ENCODE measurements around the gene STXBP6.
"Not testable (repeated sequence)": the region's sequence is repeated elsewhere in the genome, so short reads cannot be mapped to it uniquely, and the experiment has no call there.

STXBP6 gene

DNA sequence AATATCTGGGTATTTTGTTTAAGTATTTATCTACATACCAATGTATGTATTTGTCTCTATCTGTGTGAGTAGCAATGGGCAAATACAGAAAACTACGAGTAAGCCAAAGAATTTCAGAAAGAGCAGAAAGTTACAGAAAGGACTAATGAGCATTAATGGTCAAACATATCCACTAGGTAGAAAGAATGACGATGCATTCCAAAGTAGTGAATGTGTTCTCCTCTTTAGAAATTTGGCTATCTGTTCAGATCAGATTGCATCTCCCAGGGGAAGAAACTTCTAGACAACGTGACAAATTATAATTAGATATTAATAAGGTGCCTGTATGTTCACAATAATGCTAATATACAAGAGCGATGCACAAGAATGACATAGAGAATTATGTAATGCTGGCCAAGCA, 221.5 kb downstream of the STXBP6 start:
- DNase-seq (ENCODE audit: low read depth), result no peak

DNA sequence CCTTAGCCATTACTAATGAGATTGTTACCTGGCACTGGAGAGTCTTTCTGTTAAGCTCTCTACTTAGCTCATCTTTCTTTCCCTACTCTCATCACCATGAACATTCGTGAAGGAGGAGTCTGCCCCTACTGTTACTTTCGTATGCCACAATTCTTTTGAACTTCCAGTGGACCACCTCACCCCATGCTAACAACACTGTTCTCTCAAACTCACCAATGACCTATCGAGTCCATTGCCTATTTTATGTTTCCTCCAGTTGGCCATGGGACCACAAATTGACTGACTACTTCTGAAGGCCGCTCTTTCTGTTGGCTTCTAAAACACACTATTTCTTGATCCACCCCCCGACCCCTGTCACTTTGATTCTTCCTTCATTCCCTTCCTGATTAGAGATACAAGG, 223.6 kb downstream of the STXBP6 start:
- no peak for DNase-seq (ENCODE audit: low read depth)

GRCh38 chr14:24820616-24821015, 229.3 kb downstream of the STXBP6 start:
- DNase-seq (ENCODE audit: low read depth), result no peak

- no peak for DNase-seq (ENCODE audit: low read depth)
Measured at GRCh38 chr14:24818823-24819341, 231.1 kb downstream of the STXBP6 start.

- no peak for DNase-seq (ENCODE audit: low read depth)
Measured at GRCh38 chr14:24818058-24818822, 231.7 kb downstream of the STXBP6 start.

DNA sequence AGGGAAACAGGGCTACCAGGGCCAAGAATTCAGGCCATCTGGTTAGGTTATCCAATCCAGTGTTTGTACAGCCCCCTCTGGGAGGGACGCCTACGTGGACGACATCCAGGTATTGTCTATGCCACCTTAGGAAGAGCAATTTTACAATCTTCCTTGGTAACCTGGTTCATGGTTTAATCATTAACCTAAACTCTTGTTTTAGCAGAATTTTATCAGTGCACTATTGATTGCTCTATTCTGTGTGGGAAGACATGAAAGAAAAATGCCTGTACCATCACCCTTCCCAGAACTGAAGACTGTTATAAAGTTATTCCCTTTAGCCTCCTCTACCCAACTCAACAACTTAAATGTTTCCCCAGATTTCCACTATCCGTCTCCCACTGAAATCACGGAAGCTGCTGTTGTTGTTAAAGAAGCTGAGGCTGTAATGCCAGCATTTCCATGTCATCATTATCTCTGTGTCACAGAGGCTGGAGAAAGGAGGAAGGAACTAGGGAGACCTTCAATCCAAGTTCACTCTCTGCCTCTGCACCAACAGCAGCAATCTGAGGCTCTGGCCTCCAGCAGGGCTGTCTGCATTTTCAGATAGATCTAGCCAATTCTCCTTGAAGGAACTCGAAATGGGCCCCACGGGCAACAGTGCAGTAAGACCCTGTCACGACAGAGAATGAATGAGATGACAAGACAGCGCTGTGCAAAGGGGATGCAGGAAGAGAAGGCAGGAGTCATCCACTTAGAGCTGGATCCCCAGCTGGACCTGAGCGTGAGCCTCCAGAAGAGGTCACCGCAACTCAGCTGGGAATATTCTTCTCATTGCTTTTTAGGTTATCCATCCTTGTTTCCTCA, 232.5 kb downstream of the STXBP6 start:
- DNase-seq (ENCODE audit: low read depth), result no peak

DNA sequence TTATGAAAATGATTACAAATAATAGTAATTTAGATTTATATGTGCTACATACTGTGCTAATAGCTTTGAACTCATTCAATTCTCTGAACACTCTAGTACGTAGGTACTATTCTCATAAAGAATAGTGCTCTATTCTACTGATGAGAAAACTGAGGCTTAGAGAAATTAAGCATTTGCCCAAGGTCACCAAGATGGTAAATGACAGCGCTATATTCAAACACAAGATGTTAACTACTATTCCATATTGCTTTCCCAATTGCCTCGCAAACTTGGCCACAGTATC, 233.1 kb downstream of the STXBP6 start:
- DNase-seq (ENCODE audit: low read depth), result no peak

GRCh38 chr14:24816011-24816928, 233.7 kb downstream of the STXBP6 start:
- DNase-seq (ENCODE audit: low read depth), result no peak

- DNase-seq (ENCODE audit: low read depth), result no peak
Measured at GRCh38 chr14:24815543-24815942, 234.4 kb downstream of the STXBP6 start.

- DNase-seq (ENCODE audit: low read depth), result no peak
Measured at GRCh38 chr14:24814944-24815343, 235.0 kb downstream of the STXBP6 start.

GRCh38 chr14:24814346-24814745, 235.6 kb downstream of the STXBP6 start:
- DNase-seq (ENCODE audit: low read depth), result no peak

- DNase-seq (ENCODE audit: low read depth), result no peak
Measured at GRCh38 chr14:24813819-24814259, 236.1 kb downstream of the STXBP6 start.

- DNase-seq (ENCODE audit: low read depth), result no peak
Measured at GRCh38 chr14:24813089-24813815, 236.7 kb downstream of the STXBP6 start.

DNA sequence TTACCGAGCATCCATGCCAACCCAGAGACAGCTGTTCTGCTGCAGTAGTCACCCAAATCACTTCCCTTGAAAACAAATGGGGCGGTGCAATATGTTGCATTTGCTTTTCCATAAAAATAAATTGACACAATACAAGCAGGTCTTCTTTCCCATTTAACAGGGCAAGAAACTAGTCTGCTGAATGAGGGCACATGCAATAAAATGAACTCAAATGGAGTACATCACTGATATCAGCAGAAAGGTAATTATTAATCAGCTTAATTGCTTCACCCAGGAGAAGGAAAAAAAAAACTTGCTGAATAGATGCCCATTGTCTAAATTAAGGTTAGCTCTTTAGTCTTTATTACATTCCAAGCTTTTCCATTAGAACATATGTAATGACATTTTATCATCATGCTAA, 240.8 kb downstream of the STXBP6 start:
- no peak for DNase-seq (ENCODE audit: low read depth)

DNA sequence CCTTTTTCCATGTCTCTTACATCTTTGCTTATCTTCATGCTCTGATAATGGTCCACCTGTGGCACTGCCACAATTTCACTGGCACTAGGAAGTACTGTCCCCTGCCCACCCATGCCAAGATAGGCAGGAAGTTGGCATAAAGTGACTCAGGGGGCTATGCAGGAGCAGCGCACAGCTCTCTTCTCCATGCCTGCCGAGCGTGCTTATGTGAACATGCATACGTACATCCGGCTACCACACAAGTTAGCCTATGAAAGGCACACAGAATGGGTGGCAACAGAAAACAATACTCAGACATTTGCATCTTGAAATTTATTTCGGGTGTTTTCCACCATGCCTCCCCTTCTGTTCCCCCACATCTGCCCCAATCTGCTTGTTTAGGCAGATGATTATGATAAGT, 241.5 kb downstream of the STXBP6 start:
- no peak for DNase-seq (ENCODE audit: low read depth)

DNA sequence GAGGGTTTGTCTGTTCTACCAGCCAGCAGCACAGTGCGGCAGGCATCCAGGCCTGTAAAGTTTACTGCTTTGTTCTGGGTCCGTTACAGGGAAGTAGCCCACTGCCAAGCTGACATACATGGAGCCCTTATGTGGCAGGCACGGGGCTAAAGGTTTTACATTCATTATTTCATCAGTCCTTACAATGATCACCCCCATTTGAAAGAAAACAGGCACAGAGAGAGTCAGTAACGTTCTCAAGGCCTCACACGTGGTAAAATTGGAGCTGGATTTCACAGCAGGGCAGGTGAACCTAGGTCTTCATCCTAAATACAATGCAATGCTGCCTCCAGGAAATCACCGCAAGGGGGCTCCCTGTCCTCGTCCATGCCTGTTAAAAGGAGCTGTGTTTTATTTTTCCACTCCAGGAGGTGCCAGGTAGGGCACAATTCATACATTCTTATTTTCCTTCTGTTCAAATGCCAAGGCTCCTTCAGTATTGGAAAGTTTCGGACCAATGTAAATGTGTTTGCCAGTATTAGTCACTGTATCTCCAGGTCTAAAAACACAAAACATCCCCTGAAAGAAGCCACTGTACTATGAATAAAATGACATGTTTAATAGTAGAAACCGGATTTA, 243.8 kb downstream of the STXBP6 start:
- no peak for DNase-seq (ENCODE audit: low read depth)

DNA sequence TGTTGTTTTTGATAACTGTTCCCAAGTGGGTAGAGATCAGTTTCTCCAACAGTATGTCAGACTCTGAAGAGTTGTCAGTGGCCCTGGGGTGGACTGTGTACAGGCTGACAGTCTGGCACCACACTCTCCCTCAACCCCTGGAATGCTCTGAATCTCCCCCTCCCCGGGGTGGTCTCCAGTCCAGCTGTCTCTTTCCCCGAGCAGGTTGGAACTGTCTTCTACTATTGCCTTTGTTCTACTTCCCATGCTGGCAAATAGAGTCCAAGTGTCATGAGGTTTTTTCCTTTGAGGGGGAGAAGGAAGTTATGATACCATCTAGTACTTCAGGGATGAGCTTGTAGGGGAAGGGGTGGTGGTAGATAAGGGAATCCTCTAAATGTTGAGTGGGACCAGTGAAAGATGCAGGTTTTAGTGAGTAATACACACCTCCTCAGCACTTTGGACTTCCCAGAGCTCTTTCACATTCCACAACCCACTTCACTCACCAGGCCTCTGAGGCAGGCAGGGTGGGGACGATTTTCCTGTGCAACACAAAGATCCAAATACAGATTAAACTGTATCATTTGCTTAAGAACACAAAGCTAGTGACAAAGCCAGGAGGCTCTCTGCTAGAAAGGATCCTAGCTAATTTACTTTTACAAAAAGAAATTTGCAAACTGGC, 245.3 kb downstream of the STXBP6 start:
- DNase-seq (ENCODE audit: low read depth), result no peak

GRCh38 chr14:24803933-24804494, 245.9 kb downstream of the STXBP6 start:
- DNase-seq (ENCODE audit: low read depth), result no peak

GRCh38 chr14:24803426-24803825, 246.5 kb downstream of the STXBP6 start:
- DNase-seq (ENCODE audit: low read depth), result not testable (repeated sequence)

DNA sequence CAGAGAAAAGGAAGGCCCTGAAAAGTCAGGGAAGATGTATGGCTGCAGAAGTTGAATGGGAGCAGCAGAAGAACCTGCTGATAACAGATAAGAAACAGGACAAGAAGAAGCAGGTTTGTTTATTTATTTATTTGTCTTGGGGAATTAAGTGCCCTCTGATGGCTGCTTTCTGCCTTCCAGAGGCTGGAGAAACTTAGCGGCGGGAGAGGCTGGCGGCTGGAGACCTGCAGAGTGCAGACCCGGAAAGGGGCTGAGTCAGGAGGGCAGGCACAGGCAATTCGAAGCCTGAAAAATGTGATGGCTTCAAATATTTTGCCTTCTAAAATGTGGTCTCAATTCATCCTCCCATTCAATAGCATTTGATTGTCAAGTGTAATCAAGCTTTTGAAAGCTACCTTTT, 247.7 kb downstream of the STXBP6 start:
- DNase-seq (ENCODE audit: low read depth), result no peak

Measured in T follicular helper cell (primary cell).